GM12878 (cell line): Measurements from ENCODE around the gene ERMARD. TPM values are rescaled to one million over a fixed set of nuclear protein-coding genes. Genes with fewer than 3 reads are reported as not detected.

ENCODE experiments used
- ATAC-seq: fragments of 200-7000 bp; cut with Tn5 transposase; 3 replicates; pipeline ENCODE4 v1.9.1; 2020; ENCODE audit warnings: mild to moderate bottlenecking, moderate library complexity
- BruUV-seq: library from RNA; stranded (reverse); fragments of 400-500 nt; replicated peaks from 2 replicates; lab custom pipeline; 2021; lab: Mats Ljungman, UMichigan
- CTCF ChIA-PET: fragments of 300-600 bp; sonication (Branson Sonifier 250); formaldehyde crosslinking; extraction: SDS; loops from one replicate; lab custom pipeline; 2021; ENCODE audit warnings: inconsistent platforms; lab: Yijun Ruan, JAX
- POLR2A ChIA-PET: fragments of 350-600 bp; formaldehyde crosslinking; extraction: SDS; loops from one replicate; lab custom pipeline; 2021; ENCODE audit warnings: inconsistent platforms; lab: Charles Lee
- RAD21 ChIA-PET: fragments of 300-600 bp; sonication (Branson Sonifier 250); formaldehyde crosslinking; loops from one replicate; lab custom pipeline; 2023; ENCODE audit warnings: antibody characterized with exemption; ENCODE audit not compliant: unreplicated experiment; lab: Charles Lee
- SMC1A ChIA-PET: fragments of 300-600 bp; sonication (Branson Sonifier 250); formaldehyde crosslinking; loops from one replicate; lab custom pipeline; 2023; ENCODE audit not compliant: unreplicated experiment, uncharacterized antibody; lab: Charles Lee
- DNase-seq: peaks from one replicate; pipeline ENCODE4 v3.0.0-alpha.2; 2011; ENCODE audit warnings: low read depth, low spot score
- FAIRE-seq: peaks from 3 replicates; lab custom pipeline; 2011; peaks lifted over from hg19 to GRCh38; lab: Jason Lieb, UNC
- H2AFZ ChIP-seq: 2 replicates; pipeline ENCODE4 v1.6.0; 2011; ENCODE audit warnings: low read depth, low read length, control low read depth; ENCODE audit not compliant: control insufficient read depth
- H3K27ac ChIP-seq: 2 replicates; pipeline ENCODE4 v1.5.1; 2011; ENCODE audit warnings: control low read depth; ENCODE audit not compliant: control insufficient read depth, insufficient read depth
- H3K27me3 ChIP-seq, 2 experiments: replicated peaks in 1 of 2; 2 replicates each; pipeline versions ENCODE4 v1.6.0 to v1.6.1; 2011; ENCODE audit warnings: low read length in 1 of 2; ENCODE audit not compliant: control insufficient read depth in 2 of 2, insufficient read depth in 2 of 2
- H3K36me3 ChIP-seq, 2 experiments: 2 replicates each; pipeline ENCODE4 v1.5.1; 2011; ENCODE audit warnings: low read length in 1 of 2; ENCODE audit not compliant: control insufficient read depth in 2 of 2, insufficient read depth in 2 of 2
- H3K4me1 ChIP-seq: 2 replicates; pipeline ENCODE4 v1.6.1; 2011; ENCODE audit warnings: mild to moderate bottlenecking, low read length, moderate library complexity, mixed read lengths; ENCODE audit not compliant: control insufficient read depth, insufficient read depth
- H3K4me2 ChIP-seq: 2 replicates; pipeline ENCODE4 v1.6.0; 2011; ENCODE audit warnings: control low read depth; ENCODE audit not compliant: control insufficient read depth, insufficient read depth
- H3K4me3 ChIP-seq: fragments of 200-600 bp; sonication (generic); 2 replicates; pipeline ENCODE4 v1.5.1; 2016
- H3K79me2 ChIP-seq: 2 replicates; pipeline ENCODE4 v1.6.0; 2011; ENCODE audit warnings: low read length; ENCODE audit not compliant: control insufficient read depth, insufficient read depth
- H3K9ac ChIP-seq: 2 replicates; pipeline ENCODE4 v1.8.0; 2011; ENCODE audit warnings: low read length, control low read depth, mixed read lengths; ENCODE audit not compliant: control insufficient read depth, insufficient read depth
- H3K9me3 ChIP-seq: replicated peaks from 3 replicates; pipeline ENCODE4 v1.5.1; 2011; ENCODE audit warnings: mild to moderate bottlenecking, low read length; ENCODE audit not compliant: control insufficient read depth, insufficient read depth
- H4K20me1 ChIP-seq: 2 replicates; pipeline ENCODE4 v1.6.0; 2011; ENCODE audit not compliant: control insufficient read depth, insufficient read depth
- FOXM1 ChIP-seq: IDR thresholded peaks from 2 replicates; pipeline ENCODE4 v1.6.1; 2012; ENCODE audit warnings: low read depth, mild to moderate bottlenecking, inconsistent platforms, low read length, moderate library complexity
- MAX ChIP-seq: IDR thresholded peaks from 2 replicates; pipeline ENCODE4 v1.6.1; 2012; ENCODE audit warnings: low read depth, low read length, improper control_type of control experiment
- POLR2A ChIP-seq: IDR thresholded peaks from 2 replicates; pipeline ENCODE4 v1.6.1; 2011; ENCODE audit warnings: low read depth, mild to moderate bottlenecking, low read length
- TCF7 ChIP-seq: IDR thresholded peaks from 2 replicates; pipeline ENCODE4 v1.6.1; 2014; ENCODE audit warnings: antibody characterized with exemption, borderline replicate concordance
- WGBS: methylation state at CpG from one replicate; pipeline ENCODE4 v1.1.6; 2016; ENCODE audit warnings: low lambda C conversion rate; ENCODE audit not compliant: insufficient replicate concordance, insufficient coverage; ENCODE audit errors: missing lambda C conversion rate; 5-methylcytosine and 5-hydroxymethylcytosine counted together
- in situ Hi-C: fragments of 300-500 bp; cut with MboI; formaldehyde crosslinking; loops from 9 replicates; pipeline ENCODE4 v1.14.3; 2018; ENCODE audit warnings: mixed read lengths
- intact Hi-C: fragments of 100-400 bp; cut with micrococcal nuclease; formaldehyde crosslinking; loops from one replicate; pipeline ENCODE4 v1.14.2; 2022; ENCODE audit not compliant: unreplicated experiment
- polyA plus RNA-seq, 11 experiments: library from polyadenylated mRNA; depleted of rRNA in 4 of 11; unstranded in 6 of 11; stranded (reverse) in 5 of 11; fragments of >200 nt; fragmentation: Nextera tagmentation in 4 of 11; fragmentation: Illumina TruSeq in 1 of 11; extraction: Ambion mirVana in 4 of 11; extraction: Trizol in 1 of 11; gene quantifications; 1 replicate in 1 of 11; 2 replicates in 10 of 11; pipeline versions ENCODE4 v1.2.1 to v1.2.3, GENCODE V29; 2011 to 2016; ENCODE audit warnings: inconsistent platforms in 2 of 11, missing spikeins in 2 of 11, low read depth in 1 of 11
- total RNA-seq, 4 experiments: library from RNA; depleted of rRNA in 3 of 4; stranded (reverse); fragments of >200 nt in 3 of 4; fragmentation: Illumina TruSeq in 1 of 4; extraction: Trizol in 1 of 4; gene quantifications; 2 replicates each; pipeline versions ENCODE4 v1.2.1 to v1.2.3, GENCODE V29; 2013 to 2021

The ERMARD gene
- total and polyA plus RNA-seq, 10 of the 15 experiments (the other 5 are each of a cell fraction or from before 2014, with no cell fraction given): 24.4 to 63.3 (median 34.1) TPM

- Histone ChIP-seq H3K27me3 (no peaks in the 10 kb centered on the region), H3K27ac (peak overlapping the region; percentile 38), H3K4me3 (peak overlapping the region; percentile 85), H2AFZ (peak overlapping the region; percentile 55), H3K9me3 (no peaks in the 10 kb centered on the region), H4K20me1 (no peaks in the 10 kb centered on the region), H3K79me2 (peaks cover 40% of the 10 kb centered on the region), H3K4me2 (peak overlapping the region; percentile 99), H3K4me1 (peaks cover 5% of the 10 kb centered on the region), H3K36me3 (no peaks in the 10 kb centered on the region; a peak in 1 of 4 replicates), H3K9ac (peak overlapping the region; percentile 76)
- FAIRE-seq: peak; percentile 18
- TSS peak; percentile 59 for BruUV-seq
- WGBS: 10% methylated on average over 22 of the region's 22 CpGs
- POLR2A ChIA-PET: interaction anchor here (0.9 to 3.2 kb wide), 2 partner anchors 14 to 19 kb away, joined by 4 to 32 read pairs; partner anchors contain the start of genes C6orf120 and WDR27
- in situ Hi-C loops: no loop called here
- CTCF ChIA-PET: interaction anchor here (1.1 to 1.9 kb wide), 4 partner anchors 13 to 808 kb away, joined by 4 to 11 read pairs (median 6); no protein-coding TSS in a partner anchor
- DNase-seq: no peak
- TF ChIP-seq TCF7 (0 out of 2 replicates have a peak, but pooled peaks have one; percentile 8), FOXM1 (no peak), MAX (0 out of 2 replicates have a peak, but pooled peaks have one; percentile 19), POLR2A (peak; percentile 58; the same call in 1 of the 2 replicates)
- intact Hi-C loops: loop anchor here (1.0 to 10.0 kb wide), 2 partner anchors 20 to 582 kb away; partner anchors contain the start of genes C6orf120, FAM120B and WDR27
- peak; percentile 53 for ATAC-seq
- RAD21 ChIA-PET: interaction anchor here (0.7 to 1.4 kb wide), 3 partner anchors 13 to 21 kb away, joined by 3 to 9 read pairs (median 3); partner anchors contain the start of genes C6orf120 and WDR27
- SMC1A ChIA-PET: interaction anchor here (0.7 to 2.5 kb wide), 9 partner anchors 13 to 795 kb away, joined by 3 to 14 read pairs (median 4); partner anchors contain the start of genes C6orf120, DYNLT2, ERMARD and WDR27
Observed at GRCh38 chr6:169722362-169723199, 28.8 kb upstream of the ERMARD start.
